Chondrocyte (in vitro differentiated cells): ENCODE results near the gene AHNAK2. TPM values are rescaled to one million over a fixed set of nuclear protein-coding genes. Genes with fewer than 3 reads are reported as not detected.
"Not testable (repeated sequence)": the region's sequence is repeated elsewhere in the genome, so short reads cannot be mapped to it uniquely, and the experiment has no call there.

Source experiments
- DNase-seq: peaks from one replicate; pipeline ENCODE4 v3.0.0; 2021; ENCODE audit warnings: mixed read lengths, low spot score
- H3K27ac Mint-ChIP-seq: one replicate; pipeline ENCODE4 v1.8.0; 2021; ENCODE audit warnings: mild to moderate bottlenecking, moderate library complexity, mixed read lengths; ENCODE audit not compliant: unreplicated experiment
- H3K27me3 Mint-ChIP-seq: 2 replicates; pipeline ENCODE4 v1.8.0; 2021; ENCODE audit warnings: low read depth, mixed read lengths
- H3K36me3 Mint-ChIP-seq: 2 replicates; pipeline ENCODE4 v1.8.0; 2021; ENCODE audit warnings: low read depth, mixed read lengths
- H3K4me1 Mint-ChIP-seq: 2 replicates; pipeline ENCODE4 v1.8.0; 2021; ENCODE audit warnings: low read depth, mild to moderate bottlenecking, mixed read lengths
- H3K4me3 Mint-ChIP-seq: one replicate; pipeline ENCODE4 v1.8.0; 2021; ENCODE audit warnings: mild to moderate bottlenecking, moderate library complexity, mixed read lengths; ENCODE audit not compliant: unreplicated experiment
- H3K9me3 Mint-ChIP-seq: 2 replicates; pipeline ENCODE4 v1.8.0; 2021; ENCODE audit warnings: low read depth, mixed read lengths
- CTCF ChIP-seq: fragments of 200-600 bp; sonication (generic); IDR thresholded peaks from 2 replicates; pipeline ENCODE4 v1.5.0; 2021; ENCODE audit warnings: antibody characterized with exemption, mild to moderate bottlenecking, moderate library complexity
- total RNA-seq: library from RNA; stranded (reverse); gene quantifications from 3 replicates; pipeline ENCODE4 v1.2.1, GENCODE V29; 2021

Gene AHNAK2
- total RNA-seq, 1 donor from 2014 or later: 271 TPM

GRCh38 chr14:104953896-104954656, 24.1 kb downstream of the AHNAK2 start:
- H3K4me3 Mint-ChIP-seq: no peak overlapping the region
- H3K9me3 Mint-ChIP-seq: no peaks in the 10 kb centered on the region

DNA sequence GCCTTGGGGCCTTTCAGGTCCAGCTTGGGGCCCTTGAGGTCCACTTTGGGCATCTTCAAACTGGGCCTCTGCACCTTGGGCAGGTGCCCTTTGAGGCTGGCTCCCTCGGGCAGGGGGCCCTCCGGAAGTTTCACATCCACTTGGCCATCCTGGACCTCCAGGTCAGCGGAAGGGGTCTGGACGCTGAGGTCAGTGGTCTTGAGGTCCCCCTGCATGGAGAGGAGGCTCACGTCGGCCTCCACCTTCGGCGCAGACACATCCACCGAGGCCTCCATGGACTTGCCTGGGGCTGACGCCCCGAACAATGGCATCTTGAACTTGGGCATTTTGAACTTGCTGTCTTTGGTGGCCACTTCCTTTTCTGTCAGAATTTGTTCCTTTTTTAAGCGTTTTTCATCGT, 25.1 kb downstream of the AHNAK2 start:
- no peak overlapping the region for H3K4me3 Mint-ChIP-seq
- H3K9me3 Mint-ChIP-seq: no peaks in the 10 kb centered on the region
- H3K27ac Mint-ChIP-seq: no peak overlapping the region
- H3K36me3 Mint-ChIP-seq: peaks cover 46% of the 10 kb centered on the region
- peaks cover 13% of the 10 kb centered on the region for H3K4me1 Mint-ChIP-seq
- TF ChIP-seq CTCF: no peak
- no peaks in the 10 kb centered on the region for H3K27me3 Mint-ChIP-seq
- DNase-seq: peak; percentile 59

More at GRCh38 chr14:104953896-104954656, 24.1 kb downstream of the AHNAK2 start:
- DNase-seq: peak; percentile 56
- H3K27ac Mint-ChIP-seq: no peak overlapping the region
- peaks cover 48% of the 10 kb centered on the region for H3K36me3 Mint-ChIP-seq
- no peaks in the 10 kb centered on the region for H3K27me3 Mint-ChIP-seq
- TF ChIP-seq CTCF: no peak
- peaks cover 19% of the 10 kb centered on the region for H3K4me1 Mint-ChIP-seq

DNA sequence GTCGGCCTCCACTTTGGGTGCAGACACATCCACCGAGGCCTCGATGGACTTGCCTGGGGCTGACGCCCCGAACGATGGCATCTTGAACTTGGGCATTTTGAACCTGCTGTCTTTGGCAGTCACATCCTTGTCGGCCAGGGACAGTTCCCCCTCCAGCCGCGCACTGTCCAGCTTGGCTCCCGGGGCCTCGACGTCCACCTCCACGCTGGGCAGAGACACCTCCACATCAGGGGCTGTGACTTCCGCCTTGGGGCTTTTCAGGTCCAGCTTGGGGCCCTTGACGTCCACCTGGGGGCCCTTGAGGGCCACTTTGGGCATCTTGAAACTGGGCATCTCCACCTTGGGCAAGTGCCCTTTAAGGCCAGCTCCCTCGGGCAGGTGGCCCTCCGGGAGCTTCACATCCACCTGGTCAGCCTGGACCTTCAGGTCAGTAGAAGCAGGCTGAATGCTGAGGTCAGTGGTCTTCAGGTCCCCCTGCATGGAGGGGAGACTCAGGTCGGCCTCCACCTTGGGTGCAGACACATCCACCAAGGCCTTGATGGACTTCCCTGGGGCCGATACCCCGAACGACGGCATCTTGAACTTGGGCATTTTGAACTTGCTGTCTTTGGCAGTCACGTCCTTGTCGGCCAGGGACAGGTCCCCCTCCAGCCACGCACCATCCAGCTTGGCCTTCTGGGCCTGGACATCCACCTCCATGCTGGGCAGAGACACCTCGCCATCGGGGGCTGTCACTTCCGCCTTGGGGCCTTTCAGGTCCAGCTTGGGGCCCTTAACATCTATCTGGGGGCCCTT, 26.1 kb downstream of the AHNAK2 start:
- H3K4me3 Mint-ChIP-seq, H3K27ac Mint-ChIP-seq, H3K27me3 Mint-ChIP-seq, H3K9me3 Mint-ChIP-seq, H3K4me1 Mint-ChIP-seq: not testable (repeated sequence)
- peaks cover 41% of the 10 kb centered on the region for H3K36me3 Mint-ChIP-seq
- peak; percentile 66 for DNase-seq

- not testable (repeated sequence) for H3K9me3 Mint-ChIP-seq, H3K27ac Mint-ChIP-seq, H3K4me3 Mint-ChIP-seq, H3K4me1 Mint-ChIP-seq, H3K27me3 Mint-ChIP-seq
- H3K36me3 Mint-ChIP-seq: peaks cover 34% of the 10 kb centered on the region
- DNase-seq: peak; percentile 47
Observed at GRCh38 chr14:104950701-104951100, 27.5 kb downstream of the AHNAK2 start.

- Mint-ChIP-seq H3K27me3 (no peaks in the 10 kb centered on the region), H3K36me3 (peaks cover 33% of the 10 kb centered on the region), H3K4me1 (no peaks in the 10 kb centered on the region), H3K9me3 (no peaks in the 10 kb centered on the region), H3K27ac (no peak overlapping the region), H3K4me3 (no peak overlapping the region)
- DNase-seq: peak; percentile 67
- no peak for TF ChIP-seq CTCF
Observed at GRCh38 chr14:104950021-104950420, 28.2 kb downstream of the AHNAK2 start.

GRCh38 chr14:104949406-104949955, 28.7 kb downstream of the AHNAK2 start:
- not testable (repeated sequence) for H3K4me1 Mint-ChIP-seq, H3K27ac Mint-ChIP-seq, H3K27me3 Mint-ChIP-seq, H3K9me3 Mint-ChIP-seq, H3K4me3 Mint-ChIP-seq
- peak; percentile 68 for DNase-seq
- H3K36me3 Mint-ChIP-seq: peaks cover 34% of the 10 kb centered on the region
